Fibroblast of lung (primary cell): ENCODE data around the gene MRPL55. TPM values are rescaled to one million over a fixed set of nuclear protein-coding genes. Genes with fewer than 3 reads are reported as not detected.

Experiments used
- DNase-seq, 2 donors: peaks; one replicate each; pipeline versions ENCODE4 v3.0.0 to v3.0.0-alpha.2; 2010; ENCODE audit warnings: low read depth in 2 of 2
- H2AFZ ChIP-seq: 2 replicates; pipeline ENCODE4 v1.5.1; 2012; ENCODE audit warnings: low read length, control low read depth, inconsistent platforms
- H3K27ac ChIP-seq: 2 replicates; pipeline ENCODE4 v1.5.1; 2011; ENCODE audit warnings: low read length, control low read depth; ENCODE audit not compliant: insufficient read depth
- H3K27me3 ChIP-seq: 2 replicates; pipeline ENCODE4 v1.5.1; 2011; ENCODE audit warnings: mild to moderate bottlenecking, low read length; ENCODE audit not compliant: control insufficient read depth, insufficient read depth
- H3K36me3 ChIP-seq: 2 replicates; pipeline ENCODE4 v1.5.1; 2011; ENCODE audit warnings: low read length; ENCODE audit not compliant: control insufficient read depth, insufficient read depth
- H3K4me1 ChIP-seq: 2 replicates; pipeline ENCODE4 v1.5.1; 2011; ENCODE audit warnings: low read length; ENCODE audit not compliant: control insufficient read depth, insufficient read depth; ENCODE audit errors: extremely low read depth
- H3K4me2 ChIP-seq: 2 replicates; pipeline ENCODE4 v1.5.1; 2011; ENCODE audit warnings: low read length, control low read depth; ENCODE audit not compliant: insufficient read depth; ENCODE audit errors: extremely low read depth
- H3K4me3 ChIP-seq, 4 experiments: fragments of 200-600 bp in 1 of 4; sonication (generic) in 1 of 4; replicated peaks in 1 of 4; 2 replicates each; pipeline ENCODE4 v1.5.1; 2011 to 2016; ENCODE audit warnings: low read length in 4 of 4, low read depth in 3 of 4, mild to moderate bottlenecking in 3 of 4, control low read depth in 2 of 4, inconsistent platforms in 1 of 4, mixed read lengths in 1 of 4; ENCODE audit not compliant: insufficient read depth in 1 of 4; ENCODE audit errors: control extremely low read depth in 1 of 4
- H3K79me2 ChIP-seq: 2 replicates; pipeline ENCODE4 v1.5.1; 2012; ENCODE audit warnings: mild to moderate bottlenecking, low read length, inconsistent platforms; ENCODE audit not compliant: control insufficient read depth, insufficient read depth
- H3K9ac ChIP-seq: 2 replicates; pipeline ENCODE4 v1.5.1; 2011; ENCODE audit warnings: mild to moderate bottlenecking, low read length, control low read depth; ENCODE audit not compliant: insufficient read depth
- H3K9me3 ChIP-seq: 2 replicates; pipeline ENCODE4 v1.5.1; 2012; ENCODE audit warnings: low read depth, low read length; ENCODE audit not compliant: control insufficient read depth, insufficient read depth
- H4K20me1 ChIP-seq: 2 replicates; pipeline ENCODE4 v1.5.1; 2011; ENCODE audit warnings: low read length; ENCODE audit not compliant: control insufficient read depth, insufficient read depth; ENCODE audit errors: extremely low read depth
- EZH2 ChIP-seq: IDR thresholded peaks from 2 replicates; pipeline ENCODE4 v1.5.1; 2012; ENCODE audit warnings: low read length, control low read depth, mild to moderate bottlenecking; ENCODE audit errors: missing control alignments
- polyA plus RNA-seq, 2 donors: library from polyadenylated mRNA; depleted of rRNA in 1 of 2; stranded (reverse) in 1 of 2; unstranded in 1 of 2; fragments of >200 nt; gene quantifications; 2 replicates each; pipeline ENCODE4 v1.2.1, GENCODE V29; 2011 to 2012; ENCODE audit warnings: missing spikeins in 1 of 2
- total RNA-seq: library from RNA; depleted of rRNA; stranded (reverse); fragments of >200 nt; gene quantifications from 2 replicates; pipeline ENCODE4 v1.2.1, GENCODE V29; 2014
- TF ChIP-seq, protein P1 (sequence below), 2 donors: IDR thresholded peaks in 1 of 2; conservative IDR thresholded peaks in 1 of 2; 1 replicate in 1 of 2; 2 replicates in 1 of 2; pipeline ENCODE4 v1.5.1; 2011 to 2012; ENCODE audit warnings: low read length in 2 of 2, control low read depth in 1 of 2, inconsistent platforms in 1 of 2, low read depth in 1 of 2, mild to moderate bottlenecking in 1 of 2

The MRPL55 gene
- total and polyA plus RNA-seq, 2 donors (not counting 1 experiment from before 2014, with no cell fraction given): 39.5 to 51.7 TPM

- Histone ChIP-seq H3K4me3 (no peak overlapping the region), H4K20me1 (no peaks in the 10 kb centered on the region), H3K36me3 (peaks cover 20% of the 10 kb centered on the region), H2AFZ (no peak overlapping the region), H3K27me3 (no peaks in the 10 kb centered on the region), H3K9ac (no peak overlapping the region), H3K9me3 (no peaks in the 10 kb centered on the region), H3K79me2 (peaks cover 81% of the 10 kb centered on the region), H3K4me1 (peaks cover 24% of the 10 kb centered on the region), H3K4me2 (no peak overlapping the region), H3K27ac (no peak overlapping the region)
- DNase-seq: no peak
- TF ChIP-seq, protein P1, sequence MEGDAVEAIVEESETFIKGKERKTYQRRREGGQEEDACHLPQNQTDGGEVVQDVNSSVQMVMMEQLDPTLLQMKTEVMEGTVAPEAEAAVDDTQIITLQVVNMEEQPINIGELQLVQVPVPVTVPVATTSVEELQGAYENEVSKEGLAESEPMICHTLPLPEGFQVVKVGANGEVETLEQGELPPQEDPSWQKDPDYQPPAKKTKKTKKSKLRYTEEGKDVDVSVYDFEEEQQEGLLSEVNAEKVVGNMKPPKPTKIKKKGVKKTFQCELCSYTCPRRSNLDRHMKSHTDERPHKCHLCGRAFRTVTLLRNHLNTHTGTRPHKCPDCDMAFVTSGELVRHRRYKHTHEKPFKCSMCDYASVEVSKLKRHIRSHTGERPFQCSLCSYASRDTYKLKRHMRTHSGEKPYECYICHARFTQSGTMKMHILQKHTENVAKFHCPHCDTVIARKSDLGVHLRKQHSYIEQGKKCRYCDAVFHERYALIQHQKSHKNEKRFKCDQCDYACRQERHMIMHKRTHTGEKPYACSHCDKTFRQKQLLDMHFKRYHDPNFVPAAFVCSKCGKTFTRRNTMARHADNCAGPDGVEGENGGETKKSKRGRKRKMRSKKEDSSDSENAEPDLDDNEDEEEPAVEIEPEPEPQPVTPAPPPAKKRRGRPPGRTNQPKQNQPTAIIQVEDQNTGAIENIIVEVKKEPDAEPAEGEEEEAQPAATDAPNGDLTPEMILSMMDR (conservative IDR thresholded peaks at IDR 0.05 in 1 of 2, IDR thresholded peaks at IDR 0.05 in 1 of 2; ENCODE audit: low read depth in 1 of 2, low read length in 2 of 2): no peak
- no peak for TF ChIP-seq EZH2
Measured at GRCh38 chr1:228144193-228144992, 35.3 kb upstream of the MRPL55 start.

DNA sequence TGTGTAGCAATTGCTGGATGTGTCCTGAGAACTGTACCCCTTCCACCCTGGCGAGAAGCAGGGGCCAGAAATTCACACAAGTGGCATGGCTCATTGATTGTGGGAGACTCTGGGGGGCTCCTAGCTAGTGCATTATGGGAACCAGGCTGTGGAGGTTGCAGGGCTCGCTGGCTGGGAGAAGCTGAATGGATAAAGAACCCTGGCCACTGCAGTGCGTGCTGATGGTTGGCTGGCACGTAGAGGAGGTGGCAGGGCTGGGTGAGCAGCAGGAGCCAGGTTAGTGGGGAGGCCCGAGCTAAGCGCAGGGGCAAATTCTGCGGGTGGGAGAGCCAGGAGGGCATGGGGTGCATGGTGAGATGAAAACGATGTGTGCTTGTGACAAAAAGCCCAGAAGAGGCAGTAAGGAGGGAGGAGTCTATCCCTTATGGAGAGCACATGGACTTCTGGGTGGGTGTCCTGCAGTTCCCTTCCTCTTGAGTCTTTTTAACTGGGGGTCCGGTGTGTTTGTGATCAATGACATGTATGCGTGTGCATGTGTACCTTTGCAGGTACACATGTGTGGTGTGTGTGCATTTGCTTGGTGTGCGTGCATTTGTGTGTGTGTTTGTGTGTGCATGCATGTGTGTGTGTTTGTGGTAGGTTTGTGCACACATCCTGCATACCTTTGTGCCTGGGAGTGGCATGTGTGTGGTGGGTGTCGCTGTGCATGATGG lies 34.5 kb upstream of the MRPL55 start:
- H3K36me3 ChIP-seq: peaks cover 20% of the 10 kb centered on the region
- peaks cover 81% of the 10 kb centered on the region for H3K79me2 ChIP-seq
- DNase-seq: no peak
- no peak overlapping the region for H3K27ac ChIP-seq
- no peaks in the 10 kb centered on the region for H3K27me3 ChIP-seq
- H4K20me1 ChIP-seq: no peaks in the 10 kb centered on the region
- H3K9me3 ChIP-seq: no peaks in the 10 kb centered on the region
- no peak overlapping the region for H3K4me3 ChIP-seq
- H2AFZ ChIP-seq: no peak overlapping the region
- no peak overlapping the region for H3K9ac ChIP-seq
- H3K4me2 ChIP-seq: no peak overlapping the region
- no peak for TF ChIP-seq EZH2
- TF ChIP-seq, protein P1 (conservative IDR thresholded peaks at IDR 0.05 in 1 of 2, IDR thresholded peaks at IDR 0.05 in 1 of 2; ENCODE audit: low read depth in 1 of 2, low read length in 2 of 2): no peak
- peaks cover 18% of the 10 kb centered on the region for H3K4me1 ChIP-seq

- no peak overlapping the region for H3K9ac ChIP-seq
- H2AFZ ChIP-seq: no peak overlapping the region
- peak overlapping the region in 1 of 4 experiments; percentile 95 for H3K4me3 ChIP-seq
- H3K36me3 ChIP-seq: peaks cover 15% of the 10 kb centered on the region
- peak overlapping the region; percentile 46 for H3K4me2 ChIP-seq
- H3K4me1 ChIP-seq: peaks cover 13% of the 10 kb centered on the region
- no peaks in the 10 kb centered on the region for H4K20me1 ChIP-seq
- DNase-seq: no peak
- TF ChIP-seq EZH2: no peak
- TF ChIP-seq, protein P1 (conservative IDR thresholded peaks at IDR 0.05 in 1 of 2, IDR thresholded peaks at IDR 0.05 in 1 of 2; ENCODE audit: low read depth in 1 of 2, low read length in 2 of 2): no peak
- peaks cover 75% of the 10 kb centered on the region for H3K79me2 ChIP-seq
- H3K9me3 ChIP-seq: no peaks in the 10 kb centered on the region
- H3K27me3 ChIP-seq: no peaks in the 10 kb centered on the region
- H3K27ac ChIP-seq: peak overlapping the region; percentile 98
Measured at GRCh38 chr1:228142701-228143136, 33.6 kb upstream of the MRPL55 start.
